GM21526 (cell line): ENCODE data around the gene DNAJC18.
"Not testable (repeated sequence)": the region's sequence is repeated elsewhere in the genome, so short reads cannot be mapped to it uniquely, and the experiment has no call there.

Experiments
- ATAC-seq: cut with Tn5 transposase; IDR thresholded peaks from one replicate; pipeline ENCODE4 v1.9.1; 2021; ENCODE audit warnings: moderate library complexity; ENCODE audit not compliant: unreplicated experiment, low FRiP score

Gene DNAJC18

DNA sequence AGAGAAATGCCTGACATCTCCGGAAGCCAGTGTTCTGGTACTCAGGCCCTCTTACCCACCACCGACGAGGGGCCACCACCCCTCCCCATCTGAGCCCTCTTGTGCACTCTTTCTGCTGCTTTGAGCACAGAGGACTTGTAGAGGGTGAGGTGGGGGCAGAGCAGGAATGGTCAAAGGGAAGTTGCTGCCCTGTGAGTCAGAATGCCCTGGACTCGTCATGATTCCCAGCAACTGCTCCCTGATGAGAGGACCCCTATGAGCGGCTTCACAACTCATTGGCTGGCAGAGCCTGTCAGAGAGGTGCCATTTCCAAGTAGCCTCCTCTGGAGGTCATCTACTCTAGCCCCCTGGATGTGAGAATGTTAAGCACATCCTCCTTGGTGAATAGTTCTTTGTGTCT, 22.4 kb upstream of the DNAJC18 start:
- ATAC-seq: no peak

DNA sequence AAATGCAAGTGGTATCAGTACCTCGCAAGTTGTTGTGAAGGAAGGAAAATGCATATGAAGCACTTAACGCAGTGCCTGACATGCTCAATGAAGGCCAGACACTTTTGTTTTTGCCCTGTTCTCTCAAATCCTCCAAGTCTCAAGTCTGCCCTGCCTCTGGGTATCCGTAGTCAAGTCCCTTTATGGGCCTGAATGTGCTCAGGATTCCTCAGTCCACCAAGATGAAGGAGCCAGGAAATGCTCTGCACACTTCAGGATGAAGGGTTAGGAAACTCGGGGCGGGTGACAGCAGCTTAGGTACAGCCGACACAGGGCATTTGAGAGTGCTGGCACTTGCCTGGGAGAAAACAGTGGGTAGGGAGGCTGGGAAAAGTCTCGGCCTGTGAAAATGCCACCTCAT, 21.9 kb upstream of the DNAJC18 start:
- ATAC-seq: no peak

DNA sequence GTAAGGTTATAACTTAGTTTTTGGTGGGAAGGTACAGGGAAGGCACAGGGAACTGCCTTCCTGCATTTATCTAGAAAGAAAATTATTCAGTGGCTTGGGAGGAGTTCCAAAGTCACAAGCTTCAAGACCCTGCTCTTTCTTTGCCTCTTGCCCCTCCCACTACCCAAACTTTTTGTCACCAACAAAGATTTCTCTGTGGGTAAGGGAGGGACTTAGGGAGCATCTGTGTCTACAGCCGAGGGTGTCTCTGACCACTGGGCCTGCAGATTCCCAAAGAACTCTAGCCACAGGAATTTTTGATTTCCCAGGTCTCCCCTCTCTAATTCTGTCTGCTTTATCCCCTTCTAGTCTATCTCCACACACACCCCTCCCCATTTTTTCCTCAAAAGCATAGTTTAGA, 21.1 kb upstream of the DNAJC18 start:
- no peak for ATAC-seq

DNA sequence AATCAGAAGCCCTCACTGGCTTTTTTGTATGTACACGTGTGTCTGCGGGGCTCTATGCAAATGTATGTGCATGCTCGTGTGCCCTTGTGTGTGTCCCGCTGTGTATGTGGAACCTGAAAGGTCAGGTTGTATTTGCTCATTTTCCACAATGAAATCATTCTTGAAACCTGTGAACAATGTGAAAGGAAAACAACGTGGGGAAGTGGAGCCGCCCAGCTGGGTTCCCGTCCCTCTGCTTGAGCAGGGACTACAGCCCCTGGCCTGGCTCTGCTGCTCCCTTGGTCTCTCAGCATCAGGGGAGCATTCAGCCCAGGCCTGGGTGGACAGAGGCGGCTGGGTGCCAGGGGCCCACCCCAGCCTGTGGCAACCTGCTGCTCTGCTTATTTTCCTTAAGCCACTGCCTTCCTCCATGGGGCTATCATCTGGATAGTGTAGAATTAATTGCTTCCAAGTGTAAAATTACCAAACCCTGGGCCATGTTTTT, 20.2 kb upstream of the DNAJC18 start:
- no peak for ATAC-seq

DNA sequence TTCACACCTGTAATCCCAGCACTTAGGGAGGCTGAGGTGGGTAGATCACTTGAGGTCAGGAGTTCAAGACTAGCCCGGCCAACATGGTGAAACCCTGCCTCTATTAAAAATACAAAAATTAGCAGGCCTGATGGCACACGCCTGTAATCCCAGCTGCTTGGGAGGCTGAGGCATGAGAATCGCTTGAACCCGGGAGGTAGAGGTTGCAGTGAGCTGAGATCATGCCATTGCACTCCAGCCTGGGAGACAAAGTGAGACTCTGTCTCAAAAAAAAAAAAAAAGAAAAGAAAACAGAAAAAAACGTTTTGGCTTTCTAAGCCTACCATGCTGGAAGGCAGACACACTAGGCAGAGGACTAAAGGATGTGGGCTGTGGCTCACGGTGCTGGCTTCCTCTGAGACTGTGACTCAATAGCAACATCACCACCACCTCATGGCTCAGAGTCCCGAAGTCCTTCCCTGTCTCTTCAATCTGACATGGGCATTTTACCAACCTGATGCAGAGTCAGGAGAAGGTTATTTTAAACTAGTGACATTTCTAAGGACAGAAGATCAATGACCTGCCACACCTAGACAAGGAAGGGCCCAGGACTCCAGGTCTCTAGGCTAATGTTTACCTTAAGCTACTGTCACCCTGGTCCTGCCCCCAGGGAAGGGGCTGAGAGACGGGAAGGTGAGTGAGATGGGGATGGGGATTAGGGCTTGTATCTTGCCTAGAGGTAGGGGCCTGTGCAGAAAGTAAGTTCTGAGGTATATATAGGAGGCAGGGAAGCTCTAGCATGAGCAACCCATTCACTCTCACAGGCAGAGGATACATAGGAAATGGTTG, 19.5 kb upstream of the DNAJC18 start:
- ATAC-seq: peak; percentile 51

DNA sequence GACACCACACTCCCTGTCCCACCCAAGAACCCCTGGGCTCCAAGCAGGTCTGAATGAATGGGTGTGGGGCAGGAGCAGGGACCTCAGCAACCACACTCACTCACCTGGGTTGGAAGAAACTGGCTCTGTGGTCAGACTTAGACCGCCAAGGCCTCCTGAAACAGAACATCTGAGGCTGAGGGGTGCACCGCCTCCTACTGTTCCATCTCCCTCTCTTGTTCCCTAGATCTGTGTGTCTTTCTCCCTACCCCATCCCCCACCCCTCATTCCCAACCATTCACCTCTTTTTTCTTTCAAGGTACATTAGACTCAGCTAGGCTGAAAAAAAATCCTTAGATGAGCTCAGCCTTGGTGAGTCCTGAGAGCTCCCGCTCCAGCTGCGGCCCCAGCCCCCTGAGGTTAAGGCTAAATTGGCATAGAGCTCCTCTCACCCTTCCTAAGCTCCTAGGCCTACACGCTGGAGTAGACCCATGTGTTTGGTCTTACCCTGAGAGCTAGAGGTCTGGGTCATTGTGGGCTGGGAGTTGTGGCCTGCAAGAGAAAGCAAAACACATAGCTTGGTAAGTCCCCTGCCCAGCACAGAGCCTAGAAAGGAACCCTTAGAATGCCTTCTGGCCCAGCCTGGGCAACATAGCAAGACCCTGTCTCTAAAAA, 18.5 kb upstream of the DNAJC18 start:
- ATAC-seq: no peak

DNA sequence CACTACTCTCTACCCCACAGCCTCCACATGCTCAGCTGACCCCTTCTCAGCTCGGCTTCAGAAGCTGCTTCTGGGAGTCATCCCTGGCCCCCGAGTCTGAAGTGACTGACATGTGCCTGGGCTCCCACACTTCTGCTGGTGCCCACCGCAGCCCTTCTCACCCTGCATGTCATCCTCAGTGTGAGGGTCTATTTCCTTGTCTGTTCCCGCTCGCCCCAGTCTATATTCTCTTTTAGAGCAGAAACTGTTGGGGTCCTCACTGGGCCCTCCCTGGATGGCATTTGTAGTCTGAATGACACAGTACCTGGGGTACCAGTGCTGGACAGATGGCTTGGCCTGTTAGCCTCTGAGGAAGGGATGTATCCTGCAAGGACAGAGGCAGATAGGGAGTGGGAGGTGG, 17.9 kb upstream of the DNAJC18 start:
- ATAC-seq: no peak

DNA sequence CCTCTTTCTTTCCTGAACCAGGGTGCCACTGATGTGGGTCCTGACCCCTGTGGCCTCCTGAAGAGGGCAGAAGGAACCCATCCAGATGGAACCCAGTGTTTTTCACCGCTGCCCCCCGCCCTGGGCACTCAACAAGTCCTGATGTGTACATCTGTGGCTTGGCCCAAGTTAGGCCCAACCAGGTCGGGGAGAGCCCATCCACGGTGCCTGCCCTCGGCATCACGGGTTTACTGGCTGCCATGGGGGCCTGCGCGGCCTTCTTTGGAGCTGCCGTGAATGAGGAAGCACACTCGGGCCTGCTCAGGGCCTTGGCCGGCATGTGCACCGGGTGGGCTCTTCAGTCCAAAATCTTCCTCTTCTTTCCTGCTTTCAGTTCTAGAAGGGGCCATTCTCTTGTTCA, 17.5 kb upstream of the DNAJC18 start:
- ATAC-seq: no peak

DNA sequence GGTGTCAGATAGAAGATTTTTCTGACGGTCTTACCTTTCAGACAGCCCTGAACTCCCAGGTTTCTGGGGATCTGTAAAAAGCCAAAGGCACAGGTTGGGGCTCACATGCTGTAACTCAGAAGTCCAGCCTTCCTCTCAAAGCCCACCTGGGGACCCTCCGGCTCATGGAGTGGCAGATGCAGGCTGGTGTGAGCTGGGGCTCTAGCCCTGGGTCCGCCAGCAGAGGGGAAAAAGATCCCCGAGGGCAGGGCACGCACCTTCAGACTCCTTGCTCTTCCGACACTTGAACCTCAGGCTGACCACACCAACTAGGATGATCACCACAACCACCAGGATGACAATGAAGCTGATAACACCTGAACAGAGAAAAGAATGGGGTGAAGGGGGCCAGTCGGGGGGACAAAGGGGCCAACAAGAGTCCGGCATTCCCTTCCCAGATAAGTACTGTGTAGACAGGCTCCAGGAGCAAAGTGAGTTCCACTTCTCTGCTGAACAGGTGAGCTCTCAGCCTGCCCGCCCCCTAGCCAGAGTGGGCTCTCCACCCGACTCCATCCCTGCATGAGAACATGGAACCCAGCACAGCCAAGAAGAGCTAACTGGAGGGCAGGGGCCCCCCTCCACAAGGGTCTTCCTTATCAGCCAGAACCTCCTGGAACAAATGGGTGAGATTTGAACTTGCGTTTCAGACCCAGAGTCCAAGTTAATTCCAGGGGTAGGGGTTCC, 15.4 kb upstream of the DNAJC18 start:
- no peak for ATAC-seq

DNA sequence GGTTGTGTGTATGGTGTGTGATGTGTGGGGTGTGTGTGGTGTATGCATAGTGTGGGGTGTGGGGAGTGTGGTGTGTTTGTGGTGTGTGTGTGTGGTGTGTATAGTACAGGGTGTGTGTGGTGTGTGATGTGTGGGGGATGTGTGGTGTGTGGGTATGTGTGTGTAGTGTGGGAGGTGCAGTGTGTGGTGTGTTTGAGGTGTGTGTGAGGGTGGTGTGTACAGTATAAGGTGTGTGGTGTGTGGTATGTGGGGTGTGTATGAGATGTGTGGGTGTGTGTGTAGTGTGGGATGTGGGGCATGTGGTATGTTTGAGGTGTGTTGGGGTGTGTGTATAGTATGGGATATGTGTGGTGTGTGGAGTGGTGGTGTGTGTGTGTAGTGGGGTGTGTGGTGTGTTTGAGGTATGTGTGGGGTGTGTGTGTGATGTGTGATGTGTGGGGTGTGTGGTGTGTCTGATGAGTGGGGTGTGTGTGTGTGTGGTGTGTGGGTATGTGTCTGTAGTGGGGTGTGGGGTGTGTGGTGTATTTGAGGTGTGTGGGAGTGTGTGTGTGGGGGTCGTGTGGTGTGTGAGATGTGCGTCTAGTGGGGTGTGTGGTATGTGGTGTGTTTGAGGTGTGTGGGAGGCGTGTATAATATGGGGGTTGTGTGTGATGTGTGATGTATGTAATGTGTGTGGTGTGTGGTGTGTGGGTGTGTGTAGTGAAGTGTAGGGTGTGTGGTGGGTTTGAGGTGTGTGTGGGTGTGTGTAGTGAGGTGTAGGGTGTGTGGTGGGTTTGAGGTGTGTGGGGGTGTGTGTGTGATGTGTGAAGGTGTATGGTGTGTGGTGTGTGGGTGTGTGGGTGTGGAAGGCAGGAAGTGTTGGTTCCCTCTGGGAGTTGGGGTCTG, 14.6 kb upstream of the DNAJC18 start:
- no peak for ATAC-seq

DNA sequence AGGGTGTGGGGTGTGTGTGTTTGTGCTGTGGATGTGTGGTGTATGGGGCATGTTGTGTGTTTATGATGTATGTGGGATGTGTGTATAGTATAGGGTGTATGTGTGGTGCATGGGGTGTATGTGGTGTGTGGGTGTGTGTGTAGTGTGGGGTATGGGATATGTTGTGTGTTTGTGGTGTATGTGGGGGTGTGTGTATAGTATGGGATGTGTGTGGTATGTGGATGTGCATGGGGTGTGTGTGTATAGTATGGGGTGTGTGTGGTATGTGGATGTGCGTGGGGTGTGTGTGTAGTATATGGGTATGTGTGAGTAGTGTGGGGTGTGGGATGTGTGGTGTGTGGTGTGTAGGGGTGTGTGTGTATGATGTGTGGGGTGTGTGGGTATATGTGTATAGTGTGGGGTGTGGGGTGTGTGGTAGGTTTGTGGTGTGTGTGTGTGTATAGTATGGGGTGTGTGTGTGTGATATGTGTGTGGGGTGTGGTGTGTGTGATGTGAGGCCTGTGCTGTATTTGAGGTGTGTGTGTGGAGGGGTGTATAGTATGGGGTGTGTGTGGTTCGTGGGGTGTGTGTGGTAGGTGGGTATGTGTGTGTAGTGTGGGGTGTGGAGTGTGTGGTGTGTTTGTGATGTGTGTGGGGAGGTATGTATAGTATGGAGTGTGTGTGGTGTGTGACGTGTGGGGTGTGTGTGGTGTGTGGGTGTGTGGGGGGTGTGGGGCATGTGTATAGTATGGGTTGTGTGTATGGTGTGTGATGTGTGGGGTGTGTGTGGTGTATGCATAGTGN, 12.7 kb upstream of the DNAJC18 start:
- ATAC-seq: no peak

DNA sequence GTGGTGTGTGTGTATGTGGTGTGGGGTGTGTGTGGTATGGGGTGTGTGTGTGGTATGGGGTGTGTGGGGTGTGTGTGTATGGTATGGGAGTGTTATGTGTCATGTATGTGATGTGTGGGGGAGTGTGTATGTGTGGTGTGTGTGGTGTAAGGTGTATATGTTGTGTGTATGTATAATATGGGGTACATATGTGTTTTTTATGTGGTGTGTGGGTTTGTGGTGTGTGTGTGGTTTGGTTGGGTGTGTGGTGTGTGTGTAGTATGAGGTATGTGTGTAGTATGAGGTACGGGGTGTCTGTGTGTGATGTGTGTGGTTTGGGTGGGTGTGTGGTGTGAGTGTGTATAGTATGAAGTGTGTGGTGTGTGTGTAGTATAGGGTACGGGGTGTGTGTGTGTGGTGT, 11.9 kb upstream of the DNAJC18 start:
- no peak for ATAC-seq

DNA sequence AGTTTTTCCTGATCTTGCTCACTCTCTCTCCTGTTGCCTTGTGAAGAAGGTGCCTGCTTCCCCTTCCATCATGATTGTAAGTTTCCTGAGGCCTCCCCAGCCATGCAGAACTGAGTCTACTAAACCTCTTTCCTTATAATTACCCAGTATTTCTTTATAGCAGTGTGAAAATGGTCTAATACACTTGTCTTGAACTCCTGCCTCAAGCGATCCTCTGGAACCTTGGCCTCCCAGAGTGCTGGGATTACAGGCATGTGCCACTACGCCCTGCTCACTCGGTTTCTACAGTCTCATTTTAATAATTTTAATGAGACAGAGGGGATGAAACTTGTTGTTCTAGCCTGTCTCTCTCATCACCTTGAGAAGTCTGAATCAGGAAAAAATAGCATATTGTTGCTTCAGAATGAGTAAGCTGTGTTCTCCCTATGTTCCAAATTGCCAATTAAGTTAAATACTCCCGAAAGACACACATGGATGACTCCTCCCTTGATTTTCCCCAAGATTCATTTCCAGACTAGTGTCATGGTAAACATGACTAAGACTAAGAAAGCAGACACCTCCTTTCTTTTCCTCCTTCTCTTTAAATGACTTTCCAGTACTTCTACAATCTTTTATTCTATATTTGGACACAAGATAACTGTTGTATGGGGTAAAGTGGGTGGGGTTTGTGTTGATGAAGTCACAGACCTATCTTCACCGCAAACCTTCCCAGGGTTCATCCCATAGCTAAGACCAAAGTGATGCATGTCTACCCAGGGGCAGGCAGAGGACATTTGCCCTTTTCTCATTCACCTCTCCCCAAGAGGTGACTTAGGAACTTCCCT, 7.8 kb upstream of the DNAJC18 start:
- no peak for ATAC-seq

DNA sequence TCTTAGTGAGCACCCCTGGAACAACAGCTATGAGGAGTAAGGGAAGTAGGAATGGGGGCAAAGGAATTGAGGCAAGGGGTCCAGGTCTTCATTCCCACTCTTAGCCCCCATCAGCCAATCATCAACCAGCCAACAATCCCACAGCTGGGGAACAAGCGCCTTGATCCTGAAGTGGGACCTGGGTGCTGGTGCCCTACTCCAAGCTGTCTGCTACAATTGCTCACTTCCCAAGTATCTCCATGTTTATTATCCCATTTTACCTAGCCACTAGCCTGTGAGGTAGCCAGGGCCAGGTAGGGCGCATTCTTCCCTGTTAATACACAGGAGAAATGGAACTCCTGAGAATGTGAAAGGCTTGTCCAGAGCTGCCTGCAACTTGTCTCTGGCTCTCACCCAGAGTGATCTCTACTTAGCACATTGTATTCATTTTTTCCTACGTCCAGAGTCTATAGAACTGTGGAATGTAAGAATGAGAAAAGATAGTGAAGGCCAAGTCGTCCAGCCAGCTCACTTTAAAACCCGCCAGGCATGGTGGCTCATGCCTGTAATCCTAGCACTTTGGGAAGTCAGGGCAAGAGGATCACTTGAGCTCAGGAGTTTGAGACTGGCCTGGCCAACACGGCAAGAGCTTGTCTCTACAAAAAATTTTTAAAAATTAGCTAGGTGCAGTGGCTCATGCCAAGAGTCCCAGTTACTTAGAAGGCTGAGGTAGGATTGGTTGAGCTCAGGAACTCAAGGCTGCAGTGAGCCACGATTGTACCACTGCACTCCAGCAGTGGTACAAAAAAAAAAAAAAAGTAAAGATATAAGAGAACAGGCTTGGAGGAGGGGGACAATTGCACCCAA, 6.2 kb upstream of the DNAJC18 start:
- no peak for ATAC-seq

DNA sequence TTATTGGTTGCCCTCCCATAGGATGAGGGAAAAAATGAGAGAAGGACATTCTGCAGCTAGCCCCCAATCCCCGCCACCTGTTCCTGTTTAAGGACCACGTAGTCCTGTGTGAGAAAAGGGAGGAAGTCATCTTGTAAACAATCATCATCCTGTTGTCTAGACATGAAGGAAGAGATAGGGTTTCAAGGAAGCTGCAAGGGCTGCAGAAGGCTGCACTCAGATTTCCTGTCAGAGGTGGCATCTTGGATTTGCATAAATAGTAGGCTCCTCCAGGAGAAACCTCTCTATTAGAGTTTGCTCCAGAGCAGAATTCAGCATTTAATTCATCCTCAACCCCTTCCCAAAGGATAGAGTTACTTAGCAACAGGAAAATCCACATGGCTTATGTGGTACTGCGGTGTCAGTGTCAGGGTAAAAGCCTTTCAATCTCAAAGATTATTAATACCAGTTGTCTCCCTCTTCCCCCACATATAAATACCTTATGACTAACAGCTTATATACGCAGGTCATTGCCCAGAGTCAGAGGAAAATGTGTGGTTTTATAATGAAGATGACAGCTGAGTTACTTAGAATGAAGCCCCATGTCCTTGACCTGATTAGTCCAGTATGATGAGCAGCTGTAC, 4.6 kb upstream of the DNAJC18 start:
- ATAC-seq: no peak

DNA sequence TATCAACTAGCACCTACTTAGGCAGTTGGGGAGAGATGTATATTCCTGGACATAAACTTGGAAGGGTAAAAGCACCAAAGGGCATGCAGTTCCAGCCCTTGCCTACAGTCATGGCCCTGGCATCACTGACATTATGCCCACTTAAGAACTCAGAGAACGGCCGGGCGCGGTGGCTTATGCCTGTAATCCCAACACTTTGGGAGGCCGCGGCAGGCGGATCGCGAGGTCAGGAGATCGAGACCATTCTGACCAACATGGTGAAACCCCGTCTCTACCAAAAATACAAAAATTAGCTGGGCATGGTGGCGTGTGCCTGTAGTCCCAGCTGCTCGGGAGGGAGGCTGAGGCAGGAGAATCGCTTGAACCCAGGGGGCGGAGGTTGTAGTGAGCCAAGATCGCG, 1.1 kb upstream of the DNAJC18 start:
- ATAC-seq: not testable (repeated sequence)

DNA sequence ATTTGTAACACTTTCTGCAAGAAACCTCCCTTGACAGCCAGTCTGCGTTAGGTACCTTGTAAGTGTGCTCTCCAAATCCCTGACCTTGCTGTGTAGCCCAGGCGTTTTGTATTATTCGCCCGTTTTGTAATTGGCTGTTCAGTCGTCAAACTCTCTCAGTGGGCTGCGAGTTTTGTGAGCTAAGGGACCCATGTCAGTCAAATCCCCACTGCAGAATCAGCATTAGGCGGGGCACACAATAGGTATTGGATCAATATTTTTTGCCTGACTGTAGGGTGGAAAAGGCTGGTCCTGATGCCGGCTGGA, 665 bp downstream of the DNAJC18 start:
- ATAC-seq: no peak

DNA sequence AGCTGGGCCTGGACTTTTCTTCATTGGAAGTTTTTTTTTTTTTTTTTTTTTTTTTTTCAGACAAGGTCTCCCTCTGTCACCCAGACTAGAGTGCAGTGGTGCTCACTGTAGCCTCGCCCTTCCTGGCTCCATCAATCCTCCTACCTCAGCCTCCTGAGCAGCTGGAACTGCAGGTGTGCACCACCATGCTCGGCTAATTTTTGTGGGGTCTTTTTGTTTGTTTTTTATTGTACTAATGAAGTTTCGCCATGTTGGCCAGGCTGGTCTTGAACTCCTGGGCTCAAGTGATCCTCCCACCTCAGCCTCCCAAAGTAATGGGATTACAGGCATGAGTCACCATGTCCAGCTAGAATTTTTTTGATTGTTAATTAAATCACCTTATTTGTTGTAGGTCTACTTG, 3.6 kb downstream of the DNAJC18 start:
- ATAC-seq: no peak
